Measurements from ENCODE around the gene SPINK7. TPM values are rescaled to one million over a fixed set of nuclear protein-coding genes. Genes with fewer than 3 reads are reported as not detected.

SPINK7 gene
- total RNA-seq (2022; extraction: Qiagen RNA extraction), result not detected in 5 replicates

DNA sequence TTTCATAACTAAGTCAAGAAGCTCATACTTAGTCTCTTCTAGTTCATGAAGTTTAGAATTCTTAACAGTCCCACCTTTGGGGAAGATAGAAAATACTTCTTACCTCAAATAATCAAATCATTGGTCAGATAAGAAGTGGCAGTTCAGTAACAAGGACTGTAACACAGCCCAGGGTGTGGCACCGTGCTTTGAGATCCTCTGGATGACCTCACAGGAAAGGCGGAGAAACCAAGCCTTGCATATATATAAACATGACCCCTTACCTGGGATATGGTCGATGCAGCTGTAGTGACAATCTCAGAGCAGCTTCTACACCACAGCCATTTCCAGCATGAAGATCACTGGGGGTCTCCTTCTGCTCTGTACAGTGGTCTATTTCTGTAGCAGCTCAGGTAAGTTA is at the start of gene SPINK7:
TSS of gene SPINK7 (plus strand) at position 271 of the 400 bp plus-strand sequence. CDS start at position 332, 61 bp downstream.

DNA sequence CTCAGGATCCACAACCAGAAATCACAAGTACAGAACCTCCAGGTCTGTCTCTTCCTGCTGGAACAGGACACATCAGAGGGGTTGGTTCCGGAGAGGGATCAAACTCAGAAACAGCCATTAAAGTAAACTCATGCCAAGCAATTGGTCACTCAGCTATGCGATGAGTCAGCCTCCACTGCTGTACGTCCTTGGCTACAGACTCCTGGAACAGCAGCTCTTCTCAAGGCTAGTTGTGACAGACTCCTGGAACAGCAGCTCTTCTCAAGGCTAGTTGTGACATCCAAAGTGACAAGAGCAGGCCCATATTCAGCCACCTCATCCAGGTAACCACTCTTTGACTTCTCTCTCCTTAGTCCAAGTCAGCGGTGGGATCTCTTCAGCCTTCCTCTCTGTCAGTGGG is 43.7 kb upstream of the SPINK7 start, which contains the start of gene SPINK13:
TSS of gene SPINK13 (plus strand) at position 229 of the 400 bp plus-strand sequence. CDS start 1,279 bp downstream, outside the sequence.

DNA sequence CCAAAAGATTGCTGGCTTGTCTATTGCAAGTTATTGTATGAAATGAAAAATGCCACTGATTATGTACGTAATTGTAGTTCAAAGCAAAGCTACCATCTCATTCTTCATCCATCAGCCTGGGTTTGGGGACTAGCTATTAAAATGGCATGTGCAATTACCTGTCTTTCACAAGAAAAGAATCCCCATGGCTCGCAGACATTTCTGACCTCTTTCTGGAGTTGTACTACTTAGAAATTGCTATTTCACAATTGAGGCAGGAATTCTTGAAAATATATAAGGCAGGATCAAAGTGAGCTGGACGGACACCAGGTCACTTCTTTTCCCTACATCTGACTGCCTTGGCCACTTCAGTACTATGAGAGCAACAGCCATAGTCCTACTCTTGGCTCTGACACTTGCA is 23.0 kb downstream of the SPINK7 start, which contains the start of gene SPINK9:
TSS of gene SPINK9 (plus strand) at position 301 of the 400 bp plus-strand sequence. CDS start at position 356, 55 bp downstream.

Other genes with a start within 250 kb of the SPINK7 start
- not detected in 5 replicates for gene SPINK5, start 248.4 kb upstream of the SPINK7 start, total RNA-seq (2022; extraction: Qiagen RNA extraction)
- gene SPINK14, start 143.9 kb upstream of the SPINK7 start, total RNA-seq (2022; extraction: Qiagen RNA extraction), result not detected in 5 replicates
- gene SPINK6, start 109.4 kb upstream of the SPINK7 start, total RNA-seq (2022; extraction: Qiagen RNA extraction), result 0.21 to 0.65 TPM (median 0.29 TPM) in 4 of 5 replicates, not detected in the other
- gene MARCOL, start 73.9 kb upstream of the SPINK7 start, total RNA-seq (2022; extraction: Qiagen RNA extraction), result not detected in 5 replicates
- 0.10 TPM in 1 of 5 replicates, not detected in the others for gene SPINK13, start 43.6 kb upstream of the SPINK7 start, total RNA-seq (2022; extraction: Qiagen RNA extraction)
- gene SPINK9, start 23.1 kb downstream of the SPINK7 start, total RNA-seq (2022; extraction: Qiagen RNA extraction), result not detected in 5 replicates
- 13.8 to 22.4 TPM (median 18.3 TPM) in 5 replicates for gene FBXO38, start 71.5 kb downstream of the SPINK7 start, total RNA-seq (2022; extraction: Qiagen RNA extraction)

All from A549 treated with CORT108297 at 1 μM for 4 hours (cell line).